ENCODE data around the gene GCNT4.

GCNT4 gene

DNA sequence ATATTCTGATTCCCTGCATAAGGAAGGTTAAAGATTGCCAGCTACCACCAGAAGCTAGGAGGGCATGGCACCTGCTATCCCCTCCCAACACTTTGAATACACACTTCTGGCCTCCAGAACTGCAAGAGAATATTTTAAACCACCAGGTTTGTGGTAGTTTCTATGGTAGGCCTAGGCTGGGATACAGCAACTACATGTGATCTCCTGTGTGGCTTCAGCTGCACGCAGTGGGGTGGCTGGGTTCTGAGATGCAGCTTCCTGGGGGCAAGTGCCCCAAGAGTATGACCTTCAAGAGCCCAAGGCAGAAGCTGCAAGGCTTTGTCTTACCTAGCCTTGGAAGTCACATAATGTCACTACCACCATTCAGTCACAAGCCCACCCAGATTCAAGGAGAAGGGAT is 39.6 kb downstream of the GCNT4 start:
- no peak for DNase-seq

DNA sequence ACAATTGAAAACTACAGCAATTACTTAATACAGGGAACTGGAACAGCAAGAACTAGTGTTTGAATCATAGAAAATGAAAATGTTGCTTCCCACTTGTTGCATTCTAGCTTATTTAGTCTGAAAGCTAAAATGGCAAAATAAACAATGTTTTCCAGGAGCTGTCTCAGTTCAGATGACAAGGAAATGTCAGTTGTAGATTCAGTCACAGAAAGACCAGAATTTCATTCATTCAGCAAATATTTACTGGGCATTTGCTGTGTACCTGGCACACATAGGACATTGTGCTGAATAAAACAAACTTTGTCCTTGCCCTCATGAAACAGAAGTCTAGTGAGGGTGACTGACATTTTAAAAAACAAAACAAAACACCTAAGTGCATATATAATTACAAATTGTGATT is 41.5 kb downstream of the GCNT4 start:
- DNase-seq, result no peak

DNA sequence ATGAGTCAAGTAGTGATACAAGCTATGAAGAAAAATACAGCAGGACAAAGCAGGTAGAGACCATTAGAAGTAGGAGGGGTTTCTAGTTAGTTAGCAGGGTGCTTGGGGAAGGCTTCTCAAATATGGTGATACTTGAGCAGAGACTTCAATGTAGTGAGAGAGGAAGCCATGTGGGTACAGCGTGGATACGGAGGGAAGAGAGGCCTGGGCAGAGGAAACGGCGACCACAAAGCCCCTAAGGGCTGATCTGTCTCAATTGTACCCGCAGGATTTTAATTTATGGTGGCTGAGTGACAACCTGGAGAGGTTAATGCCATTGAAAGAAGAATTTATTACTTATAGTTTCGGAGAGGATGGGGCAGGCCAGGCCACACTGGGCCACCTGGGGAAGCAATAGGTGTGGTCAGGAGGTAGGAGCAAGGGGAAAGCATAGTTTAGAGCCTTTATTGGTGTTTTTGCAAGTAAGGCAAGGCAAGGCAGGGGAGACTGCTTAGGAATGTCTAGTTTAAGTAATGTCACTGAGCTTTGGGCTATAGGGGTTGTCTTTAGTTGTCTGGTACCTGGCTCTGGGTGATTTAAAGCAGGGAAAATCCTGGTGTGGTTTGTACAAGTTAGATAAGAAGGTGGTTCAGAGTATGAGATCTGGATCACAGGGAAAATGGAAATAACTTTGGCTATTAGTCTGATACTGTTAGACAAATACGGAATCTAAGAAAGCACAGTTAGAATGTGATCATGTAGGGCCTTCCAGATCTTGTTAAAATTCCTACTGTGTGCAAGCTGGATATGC is 42.6 kb downstream of the GCNT4 start:
- no peak for DNase-seq

DNA sequence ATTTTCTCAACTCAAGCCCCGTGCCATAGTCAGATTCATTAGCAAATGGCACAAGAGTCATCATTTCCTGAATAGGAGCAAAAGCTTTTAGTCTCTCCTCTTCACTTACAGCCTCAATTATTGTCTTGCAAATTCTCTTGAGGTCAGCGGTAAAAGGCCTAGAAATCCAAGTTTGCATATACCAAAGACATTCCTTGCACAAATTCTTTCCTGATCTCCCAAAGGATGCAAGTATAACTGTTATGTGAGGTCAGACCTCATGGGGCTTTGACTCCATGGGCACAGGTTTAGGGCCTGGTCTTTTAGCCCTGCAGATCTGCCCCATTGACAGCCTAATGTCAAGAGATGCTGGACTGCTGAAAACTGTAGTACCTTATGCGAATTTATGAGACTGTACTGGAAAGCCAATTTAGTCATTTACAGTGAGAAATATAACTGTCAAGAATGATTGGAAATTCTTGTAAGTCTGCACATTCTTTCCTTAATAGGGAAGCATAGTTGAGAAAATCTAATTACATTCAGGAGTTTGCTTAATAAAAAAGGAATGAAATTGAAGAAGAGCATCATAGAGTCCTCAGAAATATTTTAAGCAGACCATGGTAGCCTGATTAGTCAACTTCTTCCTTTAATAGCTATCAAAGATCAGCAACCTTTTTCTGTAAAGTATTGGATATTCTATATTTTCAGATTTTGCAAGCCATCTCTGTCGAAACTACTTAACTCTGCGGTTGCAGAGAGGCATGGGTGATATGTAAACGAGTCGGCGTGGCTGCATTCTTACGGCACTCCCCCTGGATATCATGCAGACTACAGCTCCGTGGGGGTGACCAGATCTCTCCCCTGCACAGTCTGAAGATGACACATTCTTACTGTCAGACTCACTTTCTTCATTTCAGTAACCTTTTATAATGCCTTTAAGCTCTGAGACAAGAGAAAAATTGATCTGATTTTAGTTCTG is 45.2 kb downstream of the GCNT4 start:
- DNase-seq, result no peak

DNA sequence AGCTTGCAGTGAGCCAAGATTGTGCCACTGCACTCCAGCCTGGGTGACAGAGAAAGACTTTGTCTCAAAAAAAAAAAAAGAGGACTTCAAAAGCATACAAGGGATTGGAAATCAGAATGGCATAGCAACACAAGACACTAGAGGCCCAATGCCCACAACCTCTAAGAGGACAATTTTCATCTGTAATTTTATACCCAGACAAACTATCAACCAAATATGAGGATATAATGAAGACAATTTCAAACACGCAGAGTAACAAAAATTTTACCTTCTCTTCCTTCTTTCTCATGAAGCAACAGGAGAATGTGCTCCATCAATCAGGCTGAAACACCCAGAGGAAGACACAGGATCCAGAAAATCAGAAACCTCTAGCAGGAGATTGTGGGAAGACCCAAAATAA is 46.8 kb downstream of the GCNT4 start:
- DNase-seq, result no peak

Data from activated CD4-positive, alpha-beta T cell treated with anti-CD3 and anti-CD28 coated beads, Interleukin-2, amount 50 U/mL, for 48 hours (primary cell).